Nephron (organoid): Measurements from ENCODE around the gene NFKBIL1.

Experiments used
- H3K27ac Mint-ChIP-seq, 3 experiments: 2 replicates each; pipeline ENCODE4 v1.8.0; 2020; ENCODE audit warnings: mixed read lengths in 3 of 3, mild to moderate bottlenecking in 2 of 3, moderate library complexity in 1 of 3
- H3K27me3 Mint-ChIP-seq: 2 replicates; pipeline ENCODE4 v1.8.0; 2021; ENCODE audit warnings: low read depth, mild to moderate bottlenecking, moderate library complexity, mixed read lengths
- H3K36me3 Mint-ChIP-seq: 2 replicates; pipeline ENCODE4 v1.8.0; 2020; ENCODE audit warnings: low read depth, mixed read lengths
- H3K4me1 Mint-ChIP-seq: 2 replicates; pipeline ENCODE4 v1.8.0; 2020; ENCODE audit warnings: mixed read lengths
- H3K4me3 Mint-ChIP-seq, 3 experiments: 2 replicates each; pipeline ENCODE4 v1.8.0; 2020; ENCODE audit warnings: mild to moderate bottlenecking in 3 of 3, mixed read lengths in 3 of 3, moderate library complexity in 2 of 3
- H3K9me3 Mint-ChIP-seq: 2 replicates; pipeline ENCODE4 v1.8.0; 2020; ENCODE audit warnings: mixed read lengths
- TF ChIP-seq, protein P1 (sequence below), 3 experiments: fragments of 200-600 bp; sonication (generic); IDR thresholded peaks; one replicate each; pipeline ENCODE4 v1.5.0; 2021; ENCODE audit warnings: antibody characterized with exemption in 3 of 3; ENCODE audit not compliant: unreplicated experiment in 3 of 3

Gene NFKBIL1

DNA sequence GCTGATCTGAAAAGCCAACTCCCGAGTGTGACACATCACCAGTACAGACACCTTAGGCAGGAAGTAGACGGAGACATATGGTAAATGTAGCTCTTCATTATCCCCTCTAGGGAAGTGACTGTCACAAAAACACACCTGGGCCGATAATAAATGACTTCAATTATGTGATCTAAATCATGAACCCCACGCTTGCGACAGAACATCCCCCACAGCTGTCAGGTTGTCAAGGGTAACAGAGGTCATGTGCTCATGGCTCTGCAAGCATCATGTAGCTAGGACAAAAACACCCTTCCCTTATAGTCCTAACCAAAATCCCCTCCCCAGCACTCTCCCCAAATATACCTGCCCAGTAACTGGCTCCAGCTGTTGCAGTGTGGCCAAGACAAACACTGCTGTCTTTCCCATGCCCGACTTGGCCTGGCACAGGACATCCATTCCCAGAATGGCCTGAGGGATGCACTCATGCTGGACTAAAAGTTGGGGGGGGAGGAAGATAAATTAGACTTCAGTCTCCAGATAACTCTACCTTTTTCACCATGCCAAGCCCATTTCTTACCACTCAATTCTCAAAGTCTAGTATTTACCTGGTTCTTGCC lies 8.5 kb upstream of the NFKBIL1 start:
- peaks cover 40% of the 10 kb centered on the region for H3K4me1 Mint-ChIP-seq
- TF ChIP-seq, protein P1, sequence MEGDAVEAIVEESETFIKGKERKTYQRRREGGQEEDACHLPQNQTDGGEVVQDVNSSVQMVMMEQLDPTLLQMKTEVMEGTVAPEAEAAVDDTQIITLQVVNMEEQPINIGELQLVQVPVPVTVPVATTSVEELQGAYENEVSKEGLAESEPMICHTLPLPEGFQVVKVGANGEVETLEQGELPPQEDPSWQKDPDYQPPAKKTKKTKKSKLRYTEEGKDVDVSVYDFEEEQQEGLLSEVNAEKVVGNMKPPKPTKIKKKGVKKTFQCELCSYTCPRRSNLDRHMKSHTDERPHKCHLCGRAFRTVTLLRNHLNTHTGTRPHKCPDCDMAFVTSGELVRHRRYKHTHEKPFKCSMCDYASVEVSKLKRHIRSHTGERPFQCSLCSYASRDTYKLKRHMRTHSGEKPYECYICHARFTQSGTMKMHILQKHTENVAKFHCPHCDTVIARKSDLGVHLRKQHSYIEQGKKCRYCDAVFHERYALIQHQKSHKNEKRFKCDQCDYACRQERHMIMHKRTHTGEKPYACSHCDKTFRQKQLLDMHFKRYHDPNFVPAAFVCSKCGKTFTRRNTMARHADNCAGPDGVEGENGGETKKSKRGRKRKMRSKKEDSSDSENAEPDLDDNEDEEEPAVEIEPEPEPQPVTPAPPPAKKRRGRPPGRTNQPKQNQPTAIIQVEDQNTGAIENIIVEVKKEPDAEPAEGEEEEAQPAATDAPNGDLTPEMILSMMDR (IDR thresholded peaks at IDR 0.05; ENCODE audit: unreplicated experiment in 3 of 3): no peak
- H3K4me3 Mint-ChIP-seq: peak overlapping the region; percentile 96 to 99 (median 99)
- peak overlapping the region; percentile 29 to 99 (median 46) for H3K27ac Mint-ChIP-seq
- H3K36me3 Mint-ChIP-seq: peaks cover 66% of the 10 kb centered on the region
- H3K9me3 Mint-ChIP-seq: no peaks in the 10 kb centered on the region
- H3K27me3 Mint-ChIP-seq: no peaks in the 10 kb centered on the region

DNA sequence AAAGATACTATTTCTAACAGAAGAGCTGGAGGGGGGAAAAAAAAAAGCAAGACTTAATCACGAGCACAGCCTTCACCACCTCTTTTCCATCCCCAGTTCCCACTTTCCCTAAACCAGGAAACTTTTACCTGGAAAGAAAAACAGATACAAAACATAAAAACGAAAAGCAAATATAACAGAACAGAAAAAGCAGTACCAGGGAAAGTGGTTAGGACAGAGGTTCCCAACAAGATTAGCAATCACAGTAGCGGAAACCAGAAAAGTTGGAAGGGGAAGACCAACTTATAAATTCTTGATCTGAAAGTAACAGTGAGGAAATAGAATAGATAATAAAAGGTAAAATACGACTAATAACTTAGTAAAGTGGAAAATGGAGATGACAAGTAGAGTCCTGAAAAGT lies 6.8 kb upstream of the NFKBIL1 start:
- Mint-ChIP-seq H3K4me3 (peak overlapping the region; percentile 96 to 99 (median 99)), H3K27ac (peak overlapping the region; percentile 99), H3K27me3 (no peaks in the 10 kb centered on the region), H3K36me3 (peaks cover 51% of the 10 kb centered on the region), H3K9me3 (no peaks in the 10 kb centered on the region), H3K4me1 (peaks cover 50% of the 10 kb centered on the region)
- TF ChIP-seq, protein P1 (IDR thresholded peaks at IDR 0.05; ENCODE audit: unreplicated experiment in 3 of 3): no peak

DNA sequence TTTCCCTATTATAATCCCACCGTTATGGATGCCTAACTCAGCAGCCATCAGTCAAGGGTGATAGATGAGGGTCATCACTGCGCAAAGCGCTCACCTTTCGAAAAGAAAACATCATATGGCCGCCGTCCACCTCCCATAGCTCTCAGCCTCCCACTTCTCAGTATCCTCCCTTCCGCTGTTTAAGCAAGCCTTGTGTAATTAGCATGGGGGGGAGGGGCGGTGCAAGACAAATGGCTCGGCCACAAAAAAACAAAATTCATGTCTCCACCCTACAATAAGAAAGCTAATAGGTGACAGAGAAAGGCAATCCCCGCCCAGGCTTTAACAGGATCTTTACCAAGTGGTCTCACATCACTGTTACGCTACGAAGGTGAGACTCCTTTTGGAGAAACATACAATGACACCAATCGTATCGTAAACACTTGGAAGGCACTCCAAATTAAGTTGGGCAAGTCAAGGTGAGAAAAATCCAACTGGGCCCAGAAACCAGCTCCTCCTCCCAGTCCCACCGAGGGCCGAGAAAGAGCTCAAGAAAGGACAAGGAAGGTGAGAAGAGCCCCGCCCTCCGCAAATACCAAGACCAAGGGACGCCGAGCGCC lies 6.2 kb upstream of the NFKBIL1 start:
- Mint-ChIP-seq H3K4me1 (peaks cover 53% of the 10 kb centered on the region), H3K27ac (peak overlapping the region; percentile 99), H3K27me3 (no peaks in the 10 kb centered on the region), H3K9me3 (no peaks in the 10 kb centered on the region), H3K36me3 (peaks cover 45% of the 10 kb centered on the region), H3K4me3 (peak overlapping the region; percentile 96 to 99 (median 99))
- TF ChIP-seq, protein P1 (IDR thresholded peaks at IDR 0.05; ENCODE audit: unreplicated experiment in 3 of 3): no peak

DNA sequence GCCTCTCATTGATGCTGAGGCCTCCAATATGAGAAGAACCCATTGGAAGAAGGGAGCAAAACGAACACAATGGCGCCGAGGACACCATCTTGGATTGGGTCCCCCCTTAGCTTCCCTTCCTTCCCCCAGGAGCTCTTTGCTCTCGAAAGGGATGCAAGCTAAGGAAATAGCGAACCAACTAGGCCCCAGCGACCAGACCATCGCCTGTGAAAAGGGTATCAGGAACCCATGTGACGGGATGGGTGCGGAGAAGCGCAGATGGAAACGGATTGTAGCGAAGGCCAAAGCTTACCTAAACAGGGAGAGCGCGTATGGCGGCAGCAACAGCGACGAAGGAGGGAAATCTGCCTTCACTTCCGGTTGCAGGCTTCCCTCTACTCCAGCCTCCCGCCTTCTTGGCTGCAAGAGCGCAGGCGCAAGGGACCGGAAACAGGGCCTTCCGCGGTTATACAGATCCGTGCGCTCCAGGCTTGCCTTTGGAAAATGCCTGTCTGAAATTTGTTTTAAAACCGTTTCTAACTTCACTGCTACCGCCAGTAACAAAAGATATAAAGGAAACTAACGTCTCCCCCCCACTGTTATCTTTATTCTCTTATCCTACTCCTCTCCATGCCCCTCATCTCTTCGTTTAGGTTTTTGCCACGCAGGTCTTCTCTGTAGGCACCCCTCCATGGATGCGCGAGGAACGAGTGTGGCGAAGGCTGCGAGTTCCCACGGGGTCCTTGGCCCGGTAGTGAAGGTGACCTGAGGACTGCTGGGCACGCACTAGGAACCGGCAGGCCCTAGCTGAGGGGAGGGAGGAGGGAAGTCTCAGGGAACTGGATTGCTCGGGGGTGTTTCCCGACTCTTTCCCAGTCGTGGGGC lies 5.5 kb upstream of the NFKBIL1 start, which contains the start of gene DDX39B:
TSS of gene DDX39B (minus strand) at position 346 of the 864 bp plus-strand sequence. CDS start 1,471 bp downstream, outside the sequence.
- H3K4me1 Mint-ChIP-seq: peaks cover 54% of the 10 kb centered on the region
- peaks cover 38% of the 10 kb centered on the region for H3K36me3 Mint-ChIP-seq
- TF ChIP-seq, protein P1 (IDR thresholded peaks at IDR 0.05; ENCODE audit: unreplicated experiment in 3 of 3): no peak
- H3K4me3 Mint-ChIP-seq: peak within 1 kb of the TSS; percentile 96 to 99 (median 99)
- H3K9me3 Mint-ChIP-seq: no peaks in the 10 kb centered on the region
- H3K27ac Mint-ChIP-seq: peak within 1 kb of the TSS; percentile 99
- no peaks in the 10 kb centered on the region for H3K27me3 Mint-ChIP-seq

DNA sequence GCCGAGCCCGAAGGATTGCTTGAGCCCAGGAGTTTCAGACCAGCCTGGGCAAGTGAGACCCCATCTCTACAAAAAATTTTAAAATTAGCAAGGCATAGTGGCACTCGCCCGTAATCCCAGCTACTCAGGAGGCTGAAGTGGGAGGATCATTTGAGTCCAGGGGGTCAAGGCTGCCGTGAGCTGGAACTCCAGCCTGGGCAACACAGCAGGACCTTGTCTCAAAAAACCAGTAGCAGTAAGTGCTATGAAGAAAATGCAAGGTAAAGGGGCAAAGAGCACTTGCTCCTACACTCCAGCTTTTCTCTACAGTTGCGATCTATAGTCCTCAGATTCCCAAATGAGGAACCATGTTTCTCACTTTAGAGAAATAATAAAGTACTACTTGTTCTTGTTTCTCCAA lies 3.8 kb upstream of the NFKBIL1 start:
- Mint-ChIP-seq H3K27ac (no peak overlapping the region), H3K4me3 (no peak overlapping the region), H3K9me3 (no peaks in the 10 kb centered on the region), H3K4me1 (peaks cover 52% of the 10 kb centered on the region), H3K27me3 (no peaks in the 10 kb centered on the region), H3K36me3 (peaks cover 27% of the 10 kb centered on the region)
- TF ChIP-seq, protein P1 (IDR thresholded peaks at IDR 0.05; ENCODE audit: unreplicated experiment in 3 of 3): no peak
